Loucy (cell line): ENCODE results near the gene SYNM.

ENCODE experiments used
- EZH2phosphoT487 ChIP-seq: fragments of 200-600 bp; IDR thresholded peaks from 2 replicates; pipeline ENCODE4 v1.6.1; 2018; ENCODE audit warnings: antibody characterized with exemption, mild to moderate bottlenecking, moderate library complexity, borderline replicate concordance
- TF ChIP-seq, protein P1 (sequence below): fragments of 200-600 bp; sonication (generic); conservative IDR thresholded peaks from 2 replicates; pipeline ENCODE4 v1.5.1; 2014; ENCODE audit warnings: mild to moderate bottlenecking, antibody characterized with exemption, low read length

DNA sequence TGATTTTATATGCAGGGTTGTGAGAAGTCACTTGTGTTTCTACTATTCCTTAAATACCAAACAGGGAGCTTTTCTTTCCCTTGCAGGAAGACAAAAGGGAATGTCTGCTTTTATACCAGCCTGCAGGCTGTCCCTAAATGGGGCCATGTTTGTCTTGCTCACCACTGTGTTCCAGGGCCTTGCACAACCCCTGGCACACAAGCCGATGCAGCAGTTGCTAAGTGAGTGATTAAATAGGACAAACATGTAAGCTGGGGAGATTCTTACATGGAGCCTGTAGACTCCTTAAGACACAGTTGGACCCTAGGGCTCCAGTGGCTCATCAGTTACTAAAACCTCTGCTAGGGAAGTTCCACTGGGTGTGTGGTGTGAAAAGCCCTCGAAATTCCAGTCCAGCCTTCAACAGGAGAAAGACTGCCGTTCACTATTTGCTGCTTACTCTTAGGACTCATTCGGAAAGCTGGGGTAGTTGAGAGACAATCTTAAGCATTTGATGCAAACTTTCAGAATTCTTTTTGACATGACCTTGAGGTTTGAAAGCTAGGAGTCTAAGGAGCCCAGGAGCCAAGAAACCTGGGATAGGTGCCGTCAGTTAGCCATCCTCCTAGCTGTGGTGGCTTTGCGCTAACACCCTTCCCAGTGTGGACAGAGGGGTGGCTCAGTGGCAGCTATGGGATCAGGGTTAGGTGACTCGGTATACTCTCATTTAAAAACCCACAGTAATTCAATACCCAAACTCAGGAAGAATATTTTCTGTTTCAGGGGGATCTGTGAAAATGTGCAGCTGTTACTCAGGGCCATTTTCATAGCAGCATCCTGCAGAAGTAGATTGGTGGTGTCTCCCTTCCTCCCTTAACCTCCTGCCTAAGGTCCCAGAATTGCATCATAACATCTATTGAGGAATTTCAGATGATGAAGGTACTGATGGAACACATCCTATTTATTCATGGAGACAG, 39.1 kb downstream of the SYNM start:
- no peak for TF ChIP-seq EZH2phosphoT487
- TF ChIP-seq, protein P1, sequence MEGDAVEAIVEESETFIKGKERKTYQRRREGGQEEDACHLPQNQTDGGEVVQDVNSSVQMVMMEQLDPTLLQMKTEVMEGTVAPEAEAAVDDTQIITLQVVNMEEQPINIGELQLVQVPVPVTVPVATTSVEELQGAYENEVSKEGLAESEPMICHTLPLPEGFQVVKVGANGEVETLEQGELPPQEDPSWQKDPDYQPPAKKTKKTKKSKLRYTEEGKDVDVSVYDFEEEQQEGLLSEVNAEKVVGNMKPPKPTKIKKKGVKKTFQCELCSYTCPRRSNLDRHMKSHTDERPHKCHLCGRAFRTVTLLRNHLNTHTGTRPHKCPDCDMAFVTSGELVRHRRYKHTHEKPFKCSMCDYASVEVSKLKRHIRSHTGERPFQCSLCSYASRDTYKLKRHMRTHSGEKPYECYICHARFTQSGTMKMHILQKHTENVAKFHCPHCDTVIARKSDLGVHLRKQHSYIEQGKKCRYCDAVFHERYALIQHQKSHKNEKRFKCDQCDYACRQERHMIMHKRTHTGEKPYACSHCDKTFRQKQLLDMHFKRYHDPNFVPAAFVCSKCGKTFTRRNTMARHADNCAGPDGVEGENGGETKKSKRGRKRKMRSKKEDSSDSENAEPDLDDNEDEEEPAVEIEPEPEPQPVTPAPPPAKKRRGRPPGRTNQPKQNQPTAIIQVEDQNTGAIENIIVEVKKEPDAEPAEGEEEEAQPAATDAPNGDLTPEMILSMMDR = no peak
